ENCODE results near the gene HYLS1.

Gene HYLS1

DNA sequence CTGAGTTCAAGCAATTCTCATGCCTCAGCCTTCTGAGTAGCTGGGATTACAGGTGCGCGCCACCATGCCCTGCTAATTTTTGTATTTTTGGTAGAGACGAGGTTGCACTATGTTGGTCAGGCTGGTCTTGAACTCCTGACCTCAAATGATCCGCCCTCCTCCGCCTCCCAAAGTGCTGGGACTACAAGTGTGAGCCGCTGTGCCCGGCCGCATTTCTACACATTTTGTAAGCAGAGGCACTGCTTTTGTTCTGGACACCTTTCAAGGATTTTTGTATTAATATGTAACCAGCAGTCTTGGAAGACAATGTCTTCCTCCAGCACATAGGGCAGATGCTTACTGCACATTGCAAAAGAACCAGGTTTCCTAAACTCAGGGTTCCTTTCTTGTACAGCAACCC is 47.0 kb downstream of the HYLS1 start:
- DNase-seq: no peak

- no peak for DNase-seq
These were observed 47.6 kb downstream of the HYLS1 start for GRCh38 chr11:125935056-125935455.

GRCh38 chr11:125935618-125936199 is 48.2 kb downstream of the HYLS1 start:
- no peak for DNase-seq

DNA sequence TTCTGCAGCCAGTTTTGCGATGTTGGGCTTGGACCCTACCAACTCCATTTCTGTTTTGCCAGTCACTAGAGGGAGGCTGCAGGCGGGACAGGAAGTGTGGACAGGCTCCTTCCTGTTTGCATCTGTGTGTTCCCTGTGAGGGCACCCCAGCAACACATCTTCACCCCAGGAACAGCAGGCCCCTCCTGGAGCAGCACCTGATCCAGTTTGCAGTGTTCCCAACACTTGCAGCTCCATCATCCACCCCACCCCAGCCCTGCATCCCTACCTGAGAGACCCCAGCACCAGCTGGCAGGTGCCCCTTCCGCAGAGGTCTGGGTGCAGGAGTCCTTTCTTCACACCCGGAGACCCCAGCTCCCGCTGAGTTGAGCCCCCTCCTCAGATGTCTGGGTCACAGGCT is 51.0 kb downstream of the HYLS1 start:
- no peak for DNase-seq

DNA sequence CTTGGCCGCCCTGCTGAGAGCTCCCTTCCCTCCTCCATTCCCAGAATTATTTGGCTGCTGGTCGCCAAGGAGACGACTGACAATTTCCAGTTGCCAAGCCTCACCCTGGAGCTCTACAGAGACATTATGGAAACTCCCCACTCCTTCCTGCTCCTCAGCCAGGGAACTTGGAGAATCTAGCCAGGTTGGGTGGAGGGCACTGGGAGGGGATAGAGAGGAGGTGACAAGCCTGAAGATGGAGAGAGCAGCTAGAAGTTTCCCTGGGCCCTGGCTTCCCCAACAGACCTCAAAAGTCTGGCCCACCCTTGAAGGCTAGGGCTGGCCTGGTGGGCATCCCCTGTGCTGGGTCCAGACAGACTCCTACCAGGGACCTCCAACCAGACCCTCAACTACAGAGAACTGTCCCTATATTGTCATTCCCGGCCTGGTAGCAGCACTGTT is 51.6 kb downstream of the HYLS1 start:
- DNase-seq: no peak

DNA sequence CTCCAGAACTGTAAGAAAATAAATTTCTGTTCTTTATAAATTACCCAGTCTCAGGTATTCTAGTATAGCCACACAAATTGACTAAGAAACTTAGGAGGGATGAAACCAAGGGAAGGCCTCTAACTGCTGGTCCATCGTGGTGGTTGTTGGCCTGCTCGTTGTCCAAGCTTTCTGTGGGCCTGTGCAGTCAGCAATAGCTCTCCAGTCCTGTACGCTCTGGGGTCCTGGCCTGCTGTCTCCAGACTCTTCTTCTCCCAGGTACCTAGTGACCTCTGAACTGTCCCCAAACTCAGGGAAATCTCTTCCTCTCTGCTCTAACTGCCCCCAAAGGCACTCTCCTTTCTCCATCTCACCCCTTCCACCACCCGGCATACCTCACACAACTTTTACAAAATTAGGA is 52.7 kb downstream of the HYLS1 start:
- no peak for DNase-seq

DNA sequence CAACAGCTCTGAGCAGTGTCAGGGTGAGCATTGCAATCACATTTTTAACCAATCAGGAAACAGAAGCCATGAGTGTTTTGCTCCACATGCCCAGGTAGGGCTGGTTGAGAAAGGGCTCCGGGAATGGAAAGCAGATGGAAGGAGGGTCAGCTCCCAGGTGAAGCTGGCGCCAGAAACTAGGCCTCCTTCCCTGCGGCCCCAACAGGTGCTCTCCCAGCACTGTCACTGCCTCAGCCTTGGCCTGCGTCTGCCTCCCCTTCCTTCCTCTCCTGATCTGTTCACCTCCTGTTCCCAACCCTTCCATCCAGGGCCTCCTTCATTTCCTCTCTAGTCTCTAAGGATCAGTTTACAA is 53.8 kb downstream of the HYLS1 start:
- DNase-seq: no peak

- no peak for DNase-seq
These were observed 54.4 kb downstream of the HYLS1 start for GRCh38 chr11:125941619-125942611.

GRCh38 chr11:125942771-125943428 is 55.4 kb downstream of the HYLS1 start:
- no peak for DNase-seq

GRCh38 chr11:125943661-125944349 is 56.3 kb downstream of the HYLS1 start:
- no peak for DNase-seq

DNA sequence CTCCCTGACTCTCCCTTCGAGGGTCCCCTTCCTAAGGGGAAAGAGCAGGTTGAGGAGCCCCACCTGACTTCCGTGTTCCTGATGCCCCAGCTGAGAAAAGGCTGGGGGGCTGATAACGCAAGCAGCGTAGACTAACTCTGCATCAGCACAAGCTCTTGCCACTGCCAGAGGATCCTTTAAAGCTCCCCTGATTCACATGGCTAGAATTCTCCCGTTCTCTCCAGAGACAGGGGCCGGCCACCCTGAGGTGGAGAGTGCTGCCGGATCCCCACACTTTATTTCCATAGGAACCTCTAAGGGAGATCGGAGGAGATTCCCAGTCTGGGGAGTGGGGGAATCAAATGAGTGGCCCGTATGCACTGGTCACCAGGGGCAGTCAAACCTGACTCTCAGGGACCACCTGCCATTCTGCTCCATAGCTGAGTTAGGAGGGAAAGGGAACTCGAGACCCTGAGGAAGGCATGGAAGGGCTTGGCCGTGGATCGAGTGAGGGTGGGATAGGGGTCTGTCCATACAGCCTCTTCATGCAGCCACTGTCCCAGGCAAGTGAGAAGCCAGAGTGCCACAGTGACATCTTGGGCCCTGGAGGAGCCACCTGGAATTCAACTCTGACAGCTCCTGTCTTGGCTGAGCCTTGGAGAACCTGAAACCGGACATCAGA is 57.0 kb downstream of the HYLS1 start:
- DNase-seq: no peak

- DNase-seq: no peak
These were observed 57.7 kb downstream of the HYLS1 start for GRCh38 chr11:125945011-125945796.

- no peak for DNase-seq
These were observed 58.5 kb downstream of the HYLS1 start, which contains the start of gene VSIG10L2 for GRCh38 chr11:125945797-125946520. TSS of gene VSIG10L2 (plus strand) at chr11:125946044. CDS start at chr11:125946056, 12 bp downstream.

GRCh38 chr11:125946712-125947418 is 59.4 kb downstream of the HYLS1 start:
- DNase-seq: no peak

DNA sequence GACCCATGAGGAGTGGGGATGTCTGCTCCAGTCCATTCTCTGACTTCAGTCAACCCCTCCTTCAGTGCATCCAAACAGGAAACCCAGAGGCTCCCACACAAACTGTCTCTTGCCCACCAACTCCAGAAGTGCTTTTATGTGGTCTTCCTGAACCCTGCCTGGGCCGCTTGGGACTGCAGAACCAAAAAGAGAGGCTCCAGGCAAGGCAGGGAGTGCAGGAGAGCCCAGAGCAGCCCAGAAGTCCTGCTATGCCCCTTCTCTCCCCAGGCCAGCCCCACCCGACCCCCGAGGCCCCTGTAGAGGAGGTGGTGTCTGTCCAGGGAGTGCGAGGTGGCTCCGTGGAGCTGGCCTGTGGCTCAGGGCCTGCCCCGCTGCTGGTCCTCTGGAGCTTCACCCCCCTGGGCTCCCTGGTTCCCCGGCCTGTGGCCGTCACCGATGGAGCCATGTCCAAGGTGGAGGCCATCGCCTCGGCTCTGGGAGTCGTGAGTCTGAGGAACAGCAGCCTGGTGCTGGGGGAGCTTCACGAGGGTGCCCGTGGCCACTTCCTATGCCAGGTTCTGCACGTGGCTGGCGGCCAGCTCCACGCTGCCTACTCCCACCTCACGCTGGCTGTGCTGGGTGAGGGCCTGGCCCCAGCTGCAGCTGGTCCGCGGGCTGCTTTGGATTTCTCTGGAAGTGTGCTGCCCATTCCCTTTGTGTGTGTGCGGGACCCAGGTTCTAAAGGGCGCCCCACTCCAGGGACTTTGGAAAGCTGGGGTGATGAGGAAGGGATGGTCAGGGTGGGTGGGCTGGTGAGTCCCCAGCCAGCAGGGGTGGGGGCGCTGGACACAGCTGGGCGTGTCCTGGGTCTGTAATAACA is 60.2 kb downstream of the HYLS1 start:
- no peak for DNase-seq

DNA sequence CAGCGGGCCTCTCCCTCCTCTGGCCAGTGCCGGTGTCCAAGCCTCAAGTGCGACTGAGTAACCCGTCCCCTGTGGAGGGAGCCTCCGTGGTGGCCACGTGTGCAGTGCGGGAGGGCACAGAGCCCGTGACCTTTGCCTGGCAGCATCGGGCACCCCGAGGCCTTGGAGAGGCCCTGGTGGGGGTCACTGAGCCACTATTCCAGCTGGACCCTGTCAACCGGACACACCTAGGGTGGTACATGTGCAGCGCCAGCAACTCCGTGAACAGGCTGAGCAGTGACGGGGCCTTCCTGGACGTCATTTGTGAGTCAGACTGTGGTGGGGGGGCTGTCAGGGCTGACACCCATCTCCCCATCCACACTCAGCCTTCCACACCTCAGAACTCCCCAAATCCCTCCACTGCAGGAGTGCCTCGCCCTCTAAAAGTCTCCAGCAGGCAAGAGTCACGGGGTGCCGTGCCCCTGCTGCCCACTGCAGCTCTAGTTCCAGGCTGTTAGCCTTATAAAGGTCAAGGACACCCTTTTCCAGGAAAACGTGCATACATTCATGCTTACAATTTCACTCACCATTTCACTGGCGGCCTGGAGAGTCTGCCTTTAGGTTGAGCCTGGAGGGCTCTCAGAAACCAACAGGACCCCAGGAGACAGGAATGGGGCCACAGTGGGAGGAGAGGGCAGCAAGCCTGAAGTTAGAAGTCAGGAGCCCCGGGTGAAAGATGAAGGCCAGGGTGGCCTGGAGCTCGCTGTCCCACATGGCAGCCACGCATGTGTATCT is 61.0 kb downstream of the HYLS1 start:
- no peak for DNase-seq

DNA sequence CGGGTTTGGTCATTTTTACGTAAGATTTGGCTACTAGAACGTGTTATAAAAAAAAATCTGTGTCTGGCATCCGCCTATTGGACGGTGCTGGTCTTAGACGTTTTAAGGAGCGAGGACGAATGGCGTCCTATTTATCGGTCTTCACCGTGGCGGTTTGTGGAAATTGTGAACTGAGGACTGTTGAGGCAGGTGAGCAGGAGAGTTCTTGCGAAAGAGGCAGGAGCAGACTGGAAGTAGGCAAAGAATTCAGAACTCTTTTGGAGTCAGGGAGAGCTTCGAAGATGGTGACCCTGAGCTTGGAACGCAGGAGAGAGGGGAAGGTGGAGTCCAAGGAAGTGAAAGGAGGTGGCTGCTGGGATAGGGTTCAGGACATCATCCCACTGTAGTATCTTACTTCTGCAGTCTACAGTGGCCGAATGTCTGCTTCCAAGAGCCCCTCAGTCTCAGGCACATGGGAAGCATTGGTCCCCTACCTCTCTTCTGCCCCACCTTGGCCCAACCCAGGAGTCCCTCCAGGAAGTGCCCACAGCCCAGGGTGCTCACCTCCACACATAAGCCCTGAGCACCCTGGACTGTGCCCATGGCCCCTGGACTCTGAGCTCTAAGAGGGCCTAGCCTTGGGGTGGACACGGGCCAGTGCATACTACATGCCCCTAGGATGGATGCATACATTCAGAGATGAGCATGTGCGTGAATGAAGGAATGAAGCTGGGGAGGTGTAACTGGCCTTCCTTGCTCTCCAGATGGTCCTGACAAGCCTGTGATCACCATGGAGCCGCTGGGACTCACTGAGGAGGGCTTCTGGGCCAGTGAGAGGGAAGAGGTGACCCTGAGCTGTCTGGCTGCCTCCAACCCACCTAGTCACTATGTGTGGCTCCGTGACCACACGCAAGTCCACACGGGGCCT is 62.1 kb downstream of the HYLS1 start:
- DNase-seq: no peak

DNA sequence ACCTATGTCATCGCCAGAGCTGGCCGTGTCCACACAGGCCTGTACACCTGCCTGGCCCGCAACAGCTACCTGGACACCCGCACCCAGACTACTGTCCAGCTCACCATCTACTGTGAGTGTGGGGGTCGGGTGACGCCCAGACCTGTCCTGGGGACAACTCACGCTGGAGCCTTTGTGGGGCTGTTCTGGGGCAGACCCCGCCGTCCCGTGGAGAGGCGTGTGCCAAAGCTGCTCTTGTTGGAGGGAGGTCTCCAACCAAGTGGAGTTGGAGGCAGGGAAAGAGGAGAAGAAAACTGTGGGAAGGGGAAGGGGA is 62.7 kb downstream of the HYLS1 start:
- DNase-seq: no peak

Measured in CD4-positive, alpha-beta T cell treated with Interferon gamma for 1 hour (primary cell).